HG03045 (cell line): Measurements from ENCODE around the gene OARD1.
"Not testable (repeated sequence)": the region's sequence is repeated elsewhere in the genome, so short reads cannot be mapped to it uniquely, and the experiment has no call there.

ENCODE experiments used
- ATAC-seq: cut with Tn5 transposase; IDR thresholded peaks from one replicate; pipeline ENCODE4 v1.9.1; 2021; ENCODE audit warnings: mild to moderate bottlenecking, moderate library complexity; ENCODE audit not compliant: unreplicated experiment

The OARD1 gene, protein sequence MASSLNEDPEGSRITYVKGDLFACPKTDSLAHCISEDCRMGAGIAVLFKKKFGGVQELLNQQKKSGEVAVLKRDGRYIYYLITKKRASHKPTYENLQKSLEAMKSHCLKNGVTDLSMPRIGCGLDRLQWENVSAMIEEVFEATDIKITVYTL

DNA sequence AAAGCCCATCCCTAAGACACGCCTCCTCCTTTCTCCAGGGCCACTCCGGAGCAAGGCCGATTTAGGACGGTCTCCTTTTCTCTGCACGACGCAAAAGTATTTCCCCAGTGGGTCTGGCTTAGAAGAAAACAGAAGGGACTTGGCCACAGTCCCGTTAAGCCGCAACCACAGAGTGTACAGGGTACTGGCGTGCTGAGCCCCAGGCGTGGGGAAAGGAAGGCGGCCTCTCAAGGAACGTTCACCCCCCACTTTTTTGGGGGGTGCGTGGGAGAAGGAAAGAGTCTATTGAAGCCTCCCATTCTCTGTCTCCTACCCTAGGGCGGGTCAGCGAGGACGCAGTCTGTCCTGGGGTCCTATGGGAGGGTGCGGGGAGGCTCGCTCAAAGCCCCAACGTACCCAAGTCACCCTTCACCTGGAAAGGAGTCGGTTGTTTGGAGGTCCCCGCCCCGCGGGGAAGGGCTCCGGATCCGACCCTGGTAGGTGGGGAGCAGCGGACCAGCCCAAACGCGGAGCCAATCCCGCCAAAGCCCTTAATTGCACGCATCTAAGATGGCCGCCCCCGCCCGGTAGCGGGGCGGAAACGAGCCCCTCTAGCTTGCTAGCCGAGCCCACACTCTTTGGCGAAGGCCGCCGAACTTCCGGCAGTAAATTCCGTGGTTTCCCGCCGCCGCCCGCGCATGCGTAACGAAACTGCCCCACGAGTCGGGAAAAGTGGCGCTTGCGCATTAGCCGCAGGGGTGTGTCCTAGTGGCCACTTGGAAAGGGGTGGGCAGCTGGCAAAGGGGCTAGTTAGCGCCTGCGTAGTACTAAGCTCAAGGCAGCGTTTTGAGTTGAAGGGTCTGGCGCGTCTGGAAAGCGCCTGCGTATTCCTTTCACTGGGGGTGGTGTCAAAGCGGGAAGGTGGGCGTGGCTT, at the start of gene OARD1:
Gene OARD1 (minus strand): TSS at position 434 of the 913 bp plus-strand sequence. CDS start 722 bp downstream, outside the sequence.
- ATAC-seq = peak; percentile 68

DNA sequence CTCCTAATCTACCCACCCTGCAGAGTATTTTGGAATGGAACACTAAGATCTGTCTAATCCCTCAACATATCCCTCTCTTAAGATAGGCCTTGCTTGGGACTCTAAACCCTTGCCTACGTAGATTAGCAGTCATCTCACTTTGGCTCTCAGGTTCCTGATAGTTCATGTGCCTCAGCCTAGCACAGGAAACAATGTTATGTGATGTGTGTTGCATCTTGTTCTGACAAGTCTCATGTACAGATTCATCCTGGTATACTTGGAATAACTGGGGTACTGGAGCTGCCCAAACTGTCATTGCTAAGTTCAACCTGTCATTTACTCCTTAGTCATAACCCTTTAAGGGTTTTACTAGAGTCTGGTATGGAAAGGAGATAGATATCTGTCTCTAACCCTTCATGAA, 47.9 kb upstream of the OARD1 start:
- no peak for ATAC-seq

DNA sequence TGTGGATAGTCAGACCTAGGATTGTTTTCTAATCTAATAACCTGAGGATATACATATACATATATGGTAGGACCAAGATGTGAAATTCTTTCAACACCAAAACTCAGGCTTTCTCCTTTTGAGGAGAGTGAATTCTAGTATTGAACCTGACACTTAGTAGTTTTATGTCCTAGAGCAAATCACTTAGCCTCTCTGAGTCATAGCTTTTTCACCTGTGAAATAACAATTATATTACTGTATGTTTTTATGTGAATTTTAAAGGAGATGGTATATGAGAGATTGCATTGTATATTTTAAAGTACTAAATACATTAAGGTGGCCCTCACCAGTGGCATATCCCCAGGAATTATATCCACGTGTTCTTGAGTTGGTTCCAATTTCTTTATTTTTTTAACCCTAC, 47.4 kb upstream of the OARD1 start:
- ATAC-seq = no peak

DNA sequence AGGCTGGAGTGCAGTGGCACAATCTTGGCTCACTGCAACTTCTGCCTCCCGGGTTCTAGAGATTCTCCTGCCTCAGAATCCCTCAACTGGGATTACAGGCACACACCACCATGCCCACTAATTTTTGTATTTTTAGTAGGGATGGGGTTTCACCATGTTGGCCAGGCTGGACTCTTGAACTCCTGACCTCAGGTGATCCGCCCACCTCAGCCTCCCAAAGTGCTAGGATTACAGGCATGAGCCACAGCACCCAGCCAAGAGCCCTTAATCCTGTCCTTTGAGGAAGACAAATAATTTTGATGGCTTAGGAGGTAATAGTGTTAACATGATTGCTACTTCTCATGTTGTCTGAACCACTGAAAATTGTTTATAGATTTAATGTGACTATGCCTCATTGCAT, 42.9 kb upstream of the OARD1 start:
- not testable (repeated sequence) for ATAC-seq

DNA sequence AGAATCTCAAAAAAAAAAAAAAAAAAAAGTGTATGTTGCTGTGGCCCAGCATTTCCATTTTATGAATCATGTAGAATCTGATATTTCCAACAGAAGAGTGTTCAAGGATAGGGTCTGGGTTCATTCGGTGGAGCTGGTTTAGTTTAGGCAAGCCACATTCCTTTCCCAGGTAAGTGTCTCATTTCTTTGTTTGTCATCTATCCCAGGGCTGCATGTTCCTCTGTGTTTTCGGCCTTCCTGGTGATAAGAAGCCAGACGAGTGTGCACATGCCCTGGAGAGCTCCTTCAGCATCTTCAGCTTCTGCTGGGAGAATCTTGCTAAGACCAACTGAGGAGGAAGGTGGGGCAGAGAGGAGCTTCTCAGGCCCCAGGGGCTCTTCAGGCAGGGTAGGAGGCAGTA, 38.9 kb upstream of the OARD1 start:
- ATAC-seq = no peak

DNA sequence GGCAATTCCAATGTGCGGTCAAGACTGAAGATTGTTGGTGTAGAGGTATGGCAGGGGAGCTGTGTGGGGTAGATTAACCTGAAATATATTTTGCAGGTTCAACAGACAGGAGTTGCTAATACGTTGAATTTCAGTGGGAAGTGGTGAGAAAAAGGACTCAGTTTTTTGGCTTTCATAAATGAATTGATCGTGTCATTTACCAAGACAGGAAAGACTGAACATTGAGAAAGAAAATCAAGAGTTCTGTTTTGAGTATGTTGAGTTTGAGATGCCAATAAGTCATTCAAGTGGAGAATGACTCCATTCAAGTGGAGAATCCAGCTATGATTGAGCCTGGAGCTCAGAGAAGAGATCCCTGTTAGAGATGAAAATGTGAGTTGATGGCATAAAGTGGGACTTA, 31.7 kb upstream of the OARD1 start:
- no peak for ATAC-seq

DNA sequence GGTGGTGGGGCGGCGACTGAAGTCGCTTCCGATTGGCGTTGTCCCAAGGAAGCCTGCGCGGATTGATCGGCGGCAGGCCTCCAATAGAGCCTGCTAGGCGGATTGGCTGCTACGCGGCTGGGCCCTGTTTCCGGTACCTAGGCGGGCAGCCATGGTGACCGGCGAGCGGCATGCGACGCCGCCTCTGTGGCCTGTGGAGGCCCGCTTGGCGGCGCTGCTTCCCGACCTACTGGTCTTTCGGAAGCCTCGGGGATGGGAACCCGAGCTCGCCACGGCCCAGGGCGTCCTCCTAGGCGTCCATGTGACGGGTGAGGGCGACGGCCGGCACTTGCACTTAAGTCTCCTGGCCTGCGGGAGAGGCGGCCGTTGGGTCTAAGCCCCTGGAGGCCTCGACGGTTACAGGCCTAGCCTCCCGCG, 28.7 kb upstream of the OARD1 start:
- ATAC-seq = no peak

DNA sequence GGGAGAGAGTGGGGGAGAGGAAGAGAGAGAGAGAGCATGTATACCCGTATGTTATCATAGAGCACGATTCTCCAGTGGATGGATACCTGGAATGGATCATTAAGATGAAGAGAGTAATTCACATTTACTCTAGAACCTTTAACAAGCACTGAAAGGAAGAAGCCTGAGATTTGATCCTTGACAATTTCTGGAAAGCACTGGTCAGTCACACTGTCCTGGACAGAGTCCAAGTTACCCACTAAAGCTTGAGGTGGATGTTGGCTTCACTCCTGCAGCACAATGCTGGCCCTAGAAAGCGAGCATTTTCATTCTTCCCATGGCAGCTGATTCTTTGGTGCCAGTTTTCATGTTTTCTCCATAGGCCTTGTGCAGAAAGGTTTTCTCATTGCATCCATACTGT, 26.2 kb upstream of the OARD1 start:
- ATAC-seq = no peak

DNA sequence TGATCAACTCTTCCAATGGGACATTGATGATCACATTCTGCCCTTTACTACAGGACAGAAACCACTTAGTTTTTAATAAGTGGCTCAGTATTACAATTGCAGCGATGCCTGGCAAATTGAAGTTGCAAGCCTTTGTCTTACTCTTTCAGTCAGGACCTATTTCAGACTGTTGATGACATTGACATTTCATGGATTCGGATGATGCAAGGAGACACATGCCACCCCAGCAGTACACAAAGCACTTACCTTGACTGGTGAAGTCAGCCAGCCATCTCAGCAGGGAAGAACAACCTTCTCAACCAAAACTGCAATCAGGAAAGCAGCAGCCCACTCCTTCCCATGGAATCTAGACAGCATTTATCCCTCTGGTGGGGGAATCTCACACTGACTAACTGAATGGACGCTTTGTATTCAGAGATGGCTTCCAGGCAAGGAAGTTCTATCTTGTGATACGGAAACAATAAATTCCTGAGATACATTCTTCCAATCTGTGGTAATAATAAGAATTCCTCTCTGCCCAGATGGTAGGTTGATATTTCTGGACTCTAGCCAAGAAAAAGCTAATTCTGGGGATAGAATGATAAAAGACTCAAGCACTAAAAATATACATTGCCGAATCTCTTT, 25.4 kb upstream of the OARD1 start:
- no peak for ATAC-seq

DNA sequence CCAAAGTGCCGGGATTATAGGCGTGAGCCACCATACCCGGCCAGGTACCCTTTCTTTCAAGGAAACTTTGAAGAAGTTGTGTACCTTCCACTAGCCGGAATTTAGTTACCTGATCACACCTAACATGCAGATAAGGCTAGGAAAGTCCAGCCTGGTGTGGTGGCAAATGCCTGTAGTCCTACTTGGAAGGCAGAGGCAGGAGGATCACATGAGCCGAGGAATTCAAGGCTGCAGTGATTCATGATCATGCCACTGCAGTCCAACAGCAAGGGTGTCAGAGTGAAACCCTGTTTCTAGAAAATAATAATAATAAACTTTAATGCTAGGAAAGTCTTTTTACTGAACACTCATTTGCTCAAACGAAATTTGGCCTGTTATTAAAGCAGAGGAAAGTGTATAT, 21.6 kb upstream of the OARD1 start:
- no peak for ATAC-seq

DNA sequence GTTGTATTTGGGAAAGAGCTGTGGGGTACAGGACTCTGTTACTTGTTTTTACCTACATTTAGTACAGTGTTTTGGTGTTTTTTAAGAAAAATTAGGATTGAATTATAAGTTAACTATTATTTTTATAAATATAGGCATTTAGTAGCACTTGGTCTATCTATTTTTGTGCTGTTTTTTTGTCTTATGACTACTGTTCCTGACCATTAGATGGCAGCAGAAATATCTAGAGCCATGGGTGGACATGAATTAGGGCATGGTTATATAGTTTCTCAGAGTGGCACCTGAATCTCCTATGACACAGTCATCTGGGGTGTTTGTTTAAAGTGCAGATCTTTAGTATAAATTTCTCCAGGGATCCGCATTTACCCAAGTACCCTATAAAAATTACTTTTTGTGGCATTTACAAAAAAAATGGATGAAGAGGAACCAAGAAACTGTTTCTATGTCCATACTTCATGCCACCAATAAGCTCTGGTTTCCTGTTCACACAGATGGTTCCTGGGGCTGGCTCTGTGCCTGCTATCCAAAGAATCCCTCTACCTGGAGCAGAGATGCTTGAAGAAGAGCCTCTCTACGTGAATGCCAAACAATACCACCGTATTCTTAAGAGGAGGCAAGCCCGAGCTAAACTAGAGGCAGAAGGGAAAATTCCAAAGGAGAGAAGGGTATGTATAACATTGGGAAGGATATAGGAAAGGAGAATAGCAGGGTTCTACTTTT, 20.4 kb upstream of the OARD1 start:
- ATAC-seq = no peak

DNA sequence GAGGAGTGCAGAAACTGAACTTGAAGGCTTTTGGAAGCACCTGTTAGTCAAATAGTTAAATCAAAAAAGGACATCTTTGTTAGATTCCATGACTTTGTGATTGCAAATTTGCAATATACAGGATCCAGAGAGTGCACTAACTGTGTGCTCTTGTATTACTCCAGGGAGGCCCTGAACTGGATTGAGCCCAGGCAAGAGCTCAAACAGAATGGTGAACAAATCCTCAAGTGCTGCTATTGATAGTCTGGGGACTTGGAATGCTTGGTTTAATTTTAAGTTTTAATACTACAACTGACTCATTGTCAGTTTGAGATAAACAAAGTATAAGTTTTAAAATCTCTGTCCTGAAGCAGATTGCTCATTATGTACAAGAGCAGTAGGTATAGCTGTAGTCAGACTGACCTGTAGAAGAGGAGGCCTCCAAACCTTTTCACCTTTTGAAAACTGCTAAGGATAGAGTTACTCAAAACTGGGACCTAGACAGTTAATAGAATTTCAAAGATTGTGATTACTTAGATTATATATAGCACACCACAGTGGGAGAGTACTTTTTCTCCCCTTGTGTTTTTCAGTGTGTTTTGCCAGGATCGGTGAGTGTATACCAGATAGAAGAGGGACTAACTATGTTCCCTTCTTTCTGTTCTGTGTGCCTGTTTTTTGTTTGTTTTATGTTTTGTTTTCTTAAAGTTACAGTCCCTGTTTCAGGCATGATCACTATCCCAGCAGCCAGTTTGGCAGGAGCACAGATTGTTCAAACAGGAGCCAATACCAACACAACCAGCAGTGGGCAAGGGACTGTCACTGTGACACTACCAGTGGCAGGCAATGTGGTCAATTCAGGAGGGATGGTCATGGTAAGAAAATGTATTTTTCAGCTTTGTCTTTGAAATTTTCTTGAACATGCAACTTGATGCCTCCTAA, 18.9 kb upstream of the OARD1 start:
- no peak for ATAC-seq

DNA sequence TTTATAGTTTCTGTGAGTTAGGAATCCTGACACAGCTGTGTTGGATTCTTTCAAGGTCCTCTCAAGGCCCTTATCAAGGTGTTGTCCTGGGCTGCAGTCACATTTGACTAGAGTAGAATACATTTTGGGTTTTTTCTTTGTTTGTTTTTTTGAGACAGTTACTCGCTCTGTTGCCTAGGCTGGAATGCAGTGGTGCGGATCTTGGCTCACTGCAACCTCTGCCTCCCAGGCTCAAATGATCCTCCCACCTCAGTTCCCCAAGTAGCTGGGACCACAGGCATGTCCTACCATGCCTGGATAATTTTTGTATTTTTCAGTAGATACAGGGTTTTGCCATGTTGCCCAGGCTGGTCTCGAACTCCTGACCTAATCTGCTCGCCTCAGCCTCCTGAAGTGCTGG, 16.3 kb upstream of the OARD1 start:
- ATAC-seq = no peak

DNA sequence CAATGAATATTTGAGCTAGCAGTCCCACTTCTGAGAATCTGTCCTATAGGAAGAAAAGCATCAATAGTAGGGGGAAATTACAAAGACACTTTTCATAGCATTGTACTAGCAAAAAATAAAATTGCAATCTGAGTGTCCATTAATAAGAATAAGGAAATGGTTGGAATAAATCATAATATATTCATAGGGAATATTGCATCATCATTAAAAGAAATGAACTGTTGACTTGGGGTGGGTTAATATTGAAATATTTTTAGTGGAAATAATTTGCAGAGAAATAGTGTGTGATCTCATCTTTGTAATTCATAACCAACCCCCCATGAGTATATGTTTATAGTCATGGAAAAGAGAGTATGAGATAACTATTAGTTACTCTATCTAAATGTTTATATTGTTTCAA, 13.0 kb upstream of the OARD1 start:
- ATAC-seq = no peak

DNA sequence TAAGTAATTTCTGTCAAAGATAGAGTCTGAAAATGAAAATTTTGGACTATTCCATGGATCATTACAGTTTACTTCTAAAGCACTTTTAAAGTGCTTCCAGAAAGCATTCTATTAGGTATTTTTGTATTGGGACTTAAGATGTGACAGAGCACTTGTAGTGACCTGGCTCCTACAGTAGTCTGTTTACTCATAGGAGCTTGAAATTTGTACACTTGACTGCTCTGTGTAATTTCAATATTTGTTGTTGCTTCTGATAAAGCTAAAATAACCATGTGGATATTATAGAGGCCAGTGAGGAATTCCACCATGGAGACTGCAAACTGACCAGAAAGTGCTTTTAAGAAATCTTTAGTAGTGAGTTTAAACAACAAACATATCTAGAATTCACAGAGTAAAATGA, 10.9 kb upstream of the OARD1 start:
- no peak for ATAC-seq

DNA sequence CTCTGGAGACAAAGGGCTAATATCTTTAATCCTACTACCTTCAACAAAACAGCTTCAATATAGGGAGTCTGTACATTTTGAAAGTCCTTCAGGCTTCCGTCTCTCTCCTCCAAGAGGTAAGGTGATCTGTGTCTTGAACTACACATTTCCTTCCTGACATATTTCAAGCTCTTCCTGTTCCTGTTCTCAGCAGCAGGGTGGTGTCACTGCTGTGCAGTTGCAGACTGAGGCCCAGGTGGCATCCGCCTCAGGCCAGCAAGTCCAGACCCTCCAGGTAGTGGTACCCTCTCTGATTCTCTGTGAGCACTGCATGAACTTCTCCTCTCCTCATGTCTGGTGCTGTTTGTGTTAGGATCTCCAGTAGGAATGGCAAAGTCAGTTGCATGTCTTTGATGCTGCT, 8.5 kb upstream of the OARD1 start:
- ATAC-seq = no peak

DNA sequence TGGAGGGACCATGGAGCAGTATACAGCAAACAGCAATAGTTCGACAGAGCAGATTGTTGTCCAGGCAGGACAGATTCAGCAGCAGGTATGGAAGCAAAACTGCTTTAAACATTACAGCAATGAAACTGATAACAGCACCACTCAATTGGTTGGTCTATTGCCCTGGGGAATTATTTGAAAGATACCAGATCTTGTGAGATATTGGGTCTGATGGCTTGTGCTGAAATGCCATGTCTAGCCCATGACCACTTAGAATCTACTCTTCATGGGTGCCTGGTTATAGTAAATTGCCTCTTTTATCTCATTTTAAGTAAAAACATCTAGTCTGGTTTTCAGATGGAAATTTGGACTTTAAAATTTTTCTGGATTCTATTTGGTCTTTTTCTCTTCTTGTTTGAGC, 6.9 kb upstream of the OARD1 start:
- no peak for ATAC-seq

DNA sequence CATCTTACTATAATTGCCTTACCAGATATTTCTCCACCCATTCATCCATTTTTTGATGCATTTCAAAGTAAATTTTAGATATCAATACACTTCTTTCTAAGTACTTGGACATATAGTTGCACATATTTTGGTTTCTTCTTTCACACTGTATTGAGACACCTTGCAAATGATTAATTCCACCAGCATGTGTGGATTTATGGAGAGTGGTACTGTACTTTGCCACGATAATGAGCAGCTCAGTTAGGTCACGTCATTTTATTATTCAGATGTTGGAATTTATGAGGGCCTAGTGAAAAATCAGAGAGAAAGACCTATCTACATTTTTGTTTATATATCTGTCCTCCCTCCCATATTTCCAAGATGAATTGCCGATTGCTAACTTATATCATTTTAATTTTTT, 5.9 kb upstream of the OARD1 start:
- ATAC-seq = no peak

DNA sequence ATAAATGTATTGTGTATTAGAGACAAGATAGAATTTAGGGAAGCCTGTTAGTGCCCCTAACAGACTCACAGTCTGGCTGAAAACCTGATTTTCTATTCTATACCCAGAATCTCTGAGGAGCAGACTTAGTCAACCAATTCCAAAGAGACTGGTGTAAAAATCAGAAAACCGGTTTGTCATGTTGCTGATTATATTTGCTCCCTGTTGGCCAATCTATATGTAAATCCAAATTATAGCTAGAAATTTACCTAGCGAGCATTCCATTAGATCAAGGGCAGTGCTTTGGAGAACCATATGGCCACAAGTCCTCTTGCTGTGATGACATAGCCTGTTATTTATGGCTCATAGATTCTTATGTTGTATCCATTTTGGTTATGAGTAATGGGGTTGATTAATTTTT, 5.4 kb upstream of the OARD1 start:
- ATAC-seq = no peak
